ENCODE results near the gene CFAP91.

CFAP91 gene

DNA sequence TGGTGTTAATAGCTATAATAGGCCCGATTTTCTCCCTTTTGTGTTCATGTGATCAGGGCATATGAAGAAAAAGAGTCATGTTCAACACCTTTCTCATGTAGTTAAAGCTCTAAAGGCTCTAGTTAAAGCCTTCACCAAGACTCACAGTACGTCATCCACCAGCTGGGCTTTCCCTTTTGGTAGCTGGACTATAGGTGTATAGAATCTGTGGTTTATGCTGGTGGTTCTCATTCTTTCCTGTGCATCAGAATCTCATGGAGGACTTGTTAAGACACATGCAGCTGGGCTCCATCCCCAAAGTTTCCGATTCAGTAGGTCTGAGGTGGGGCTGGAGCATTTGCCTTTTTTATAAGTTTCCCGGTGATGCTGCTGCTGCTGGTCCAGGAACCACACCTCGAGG, 31.0 kb downstream of the CFAP91 start:
- Histone ChIP-seq H3K36me3 (replicated peaks in 1 of 2; ENCODE audit: control insufficient read depth in 2 of 2, insufficient read depth in 2 of 2, low read length in 2 of 2) (peaks cover 0 to 1% of the 10 kb centered on the region in 2 donors), H2AFZ (ENCODE audit: low read length) (no peak overlapping the region), H4K91ac (ENCODE audit: low read depth, low read length, poor library complexity) (no peak overlapping the region), H3K18ac (ENCODE audit: low read length) (no peak overlapping the region), H3K4ac (ENCODE audit: low read length) (no peak overlapping the region), H3K14ac (ENCODE audit: low read length) (no peak overlapping the region), H2BK12ac (ENCODE audit: low read length) (no peak overlapping the region), H3K9ac (ENCODE audit: low read depth, low read length, poor library complexity) (no peak overlapping the region), H3K4me1 (ENCODE audit: control insufficient read depth in 2 of 2, insufficient read depth in 1 of 2, low read depth in 1 of 2, low read length in 2 of 2) (peaks cover 4 to 11% of the 10 kb centered on the region in 2 donors), H2BK15ac (ENCODE audit: low read length) (no peak overlapping the region), H3K27ac (replicated peaks; ENCODE audit: low read length) (no peak overlapping the region), H3K9me3 (replicated peaks in 1 of 2; ENCODE audit: control insufficient read depth in 2 of 2, insufficient read depth in 1 of 2, low read depth in 1 of 2, low read length in 2 of 2) (peaks cover 0 to 3% of the 10 kb centered on the region in 2 donors), H3K4me2 (ENCODE audit: insufficient read depth, low read length, poor library complexity, severe bottlenecking) (no peak overlapping the region), H3K27me3 (ENCODE audit: control insufficient read depth in 3 of 3, insufficient read depth in 3 of 3, low read depth in 1 of 3, low read length in 3 of 3) (no peaks in the 10 kb centered on the region), H2AK5ac (ENCODE audit: low read depth, low read length) (no peak overlapping the region), H2BK120ac (ENCODE audit: low read depth, low read length) (no peak overlapping the region), H3K79me1 (ENCODE audit: low read depth, low read length) (no peaks in the 10 kb centered on the region), H3K23ac (ENCODE audit: low read depth, low read length, poor library complexity) (no peak overlapping the region), H4K8ac (ENCODE audit: low read depth, low read length) (no peak overlapping the region), H3K4me3 (ENCODE audit: low read length in 2 of 2) (no peak overlapping the region), H2BK5ac (ENCODE audit: low read length) (no peak overlapping the region)
- DNase-seq (ENCODE audit: low spot score), result no peak
- WGBS, 2 donors (ENCODE audit: extremely low coverage in 2 of 2, insufficient read length in 2 of 2, insufficient replicate concordance in 1 of 2), result no CpG with 5 or more reads among the region's 5 CpGs

DNA sequence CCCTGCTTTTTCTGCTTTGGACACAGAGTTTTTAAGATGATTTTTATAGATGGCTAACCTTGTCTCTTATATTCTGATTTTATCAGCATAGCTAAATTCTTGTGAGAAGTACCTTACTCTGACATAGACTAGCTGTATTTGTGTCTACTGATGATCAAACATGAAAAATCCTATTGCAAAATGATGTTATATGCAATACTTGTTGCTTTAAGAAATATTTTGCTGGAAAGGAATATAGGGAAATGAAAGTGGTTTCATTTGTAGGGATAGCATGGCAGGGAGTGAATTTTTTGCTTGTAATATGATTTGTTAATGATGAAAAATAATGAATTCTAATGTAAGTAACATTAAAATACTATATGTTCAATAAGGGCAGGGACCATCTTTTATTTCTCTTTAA, 35.9 kb downstream of the CFAP91 start:
- Histone ChIP-seq H2BK5ac (ENCODE audit: low read length) (no peak overlapping the region), H3K27ac (replicated peaks; ENCODE audit: low read length) (no peak overlapping the region), H2AFZ (ENCODE audit: low read length) (no peak overlapping the region)

DNA sequence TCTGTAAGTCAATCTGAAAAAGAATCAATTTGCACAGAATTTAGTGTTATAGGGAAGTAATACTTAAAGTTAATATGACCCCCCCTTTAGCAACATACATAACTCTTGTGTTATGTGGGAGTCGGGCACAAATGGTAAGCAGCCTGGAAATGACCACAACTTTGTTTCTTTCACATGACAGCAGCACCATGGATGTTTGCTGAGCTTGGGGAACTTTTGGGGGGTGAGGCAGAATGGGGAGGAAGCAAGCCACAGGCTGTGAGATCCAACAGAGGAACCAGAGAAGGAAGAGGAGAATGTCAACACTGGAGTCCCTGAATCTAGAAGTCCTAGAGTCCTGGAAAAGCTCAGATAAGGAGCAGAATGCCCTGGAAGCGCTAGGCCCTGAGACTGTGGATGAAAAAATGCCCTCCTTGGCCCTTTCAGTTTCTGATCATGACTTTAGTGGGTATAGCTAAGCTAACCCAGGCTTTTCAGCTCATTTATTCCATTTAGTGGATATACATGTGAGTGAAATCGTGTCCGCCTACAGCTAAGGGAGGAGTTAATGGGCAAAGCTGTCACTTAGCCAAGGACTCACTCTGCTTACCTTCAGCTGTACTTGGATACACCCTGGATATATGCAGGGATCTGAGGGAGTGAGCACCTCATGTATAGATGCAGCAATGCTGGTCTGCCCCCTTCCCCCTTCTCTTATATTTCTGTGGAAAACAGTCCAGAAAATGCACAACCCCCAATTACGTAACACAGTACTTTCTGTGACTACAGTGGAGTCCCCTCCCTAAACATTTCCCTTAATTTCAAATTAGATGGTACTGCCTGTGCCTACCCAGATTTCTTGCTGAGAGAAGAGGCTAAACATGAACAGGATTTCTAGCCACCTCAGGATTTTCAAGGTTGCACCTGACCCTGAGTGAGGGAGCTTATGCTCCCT, 39.1 kb downstream of the CFAP91 start:
- WGBS, 2 donors (ENCODE audit: extremely low coverage in 2 of 2, insufficient read length in 2 of 2, insufficient replicate concordance in 1 of 2), result no CpG with 5 or more reads among the region's 5 CpGs
- no peak overlapping the region for H3K4ac ChIP-seq (ENCODE audit: low read length)
- no peaks in the 10 kb centered on the region for H3K27me3 ChIP-seq (ENCODE audit: control insufficient read depth in 3 of 3, insufficient read depth in 3 of 3, low read depth in 1 of 3, low read length in 3 of 3)

More for the DNA sequence above, 35.9 kb downstream of the CFAP91 start:
- Histone ChIP-seq H3K18ac (ENCODE audit: low read length) (no peak overlapping the region), H2BK120ac (ENCODE audit: low read depth, low read length) (no peak overlapping the region), H3K9ac (ENCODE audit: low read depth, low read length, poor library complexity) (no peak overlapping the region), H3K36me3 (replicated peaks in 1 of 2; ENCODE audit: control insufficient read depth in 2 of 2, insufficient read depth in 2 of 2, low read length in 2 of 2) (peaks cover 1 to 4% of the 10 kb centered on the region in 2 donors), H3K4me3 (ENCODE audit: low read length in 2 of 2) (no peak overlapping the region), H3K4ac (ENCODE audit: low read length) (no peak overlapping the region), H3K79me1 (ENCODE audit: low read depth, low read length) (no peaks in the 10 kb centered on the region), H3K27me3 (ENCODE audit: control insufficient read depth in 3 of 3, insufficient read depth in 3 of 3, low read depth in 1 of 3, low read length in 3 of 3) (no peaks in the 10 kb centered on the region), H3K14ac (ENCODE audit: low read length) (no peak overlapping the region), H2BK15ac (ENCODE audit: low read length) (no peak overlapping the region), H3K4me2 (ENCODE audit: insufficient read depth, low read length, poor library complexity, severe bottlenecking) (no peak overlapping the region), H3K23ac (ENCODE audit: low read depth, low read length, poor library complexity) (no peak overlapping the region), H3K9me3 (replicated peaks in 1 of 2; ENCODE audit: control insufficient read depth in 2 of 2, insufficient read depth in 1 of 2, low read depth in 1 of 2, low read length in 2 of 2) (peaks cover 0 to 3% of the 10 kb centered on the region in 2 donors), H3K4me1 (ENCODE audit: control insufficient read depth in 2 of 2, insufficient read depth in 1 of 2, low read depth in 1 of 2, low read length in 2 of 2) (no peaks in the 10 kb centered on the region), H2AK5ac (ENCODE audit: low read depth, low read length) (no peak overlapping the region), H4K8ac (ENCODE audit: low read depth, low read length) (no peak overlapping the region), H4K91ac (ENCODE audit: low read depth, low read length, poor library complexity) (no peak overlapping the region), H2BK12ac (ENCODE audit: low read length) (no peak overlapping the region)
- DNase-seq (ENCODE audit: low spot score), result no peak

DNA sequence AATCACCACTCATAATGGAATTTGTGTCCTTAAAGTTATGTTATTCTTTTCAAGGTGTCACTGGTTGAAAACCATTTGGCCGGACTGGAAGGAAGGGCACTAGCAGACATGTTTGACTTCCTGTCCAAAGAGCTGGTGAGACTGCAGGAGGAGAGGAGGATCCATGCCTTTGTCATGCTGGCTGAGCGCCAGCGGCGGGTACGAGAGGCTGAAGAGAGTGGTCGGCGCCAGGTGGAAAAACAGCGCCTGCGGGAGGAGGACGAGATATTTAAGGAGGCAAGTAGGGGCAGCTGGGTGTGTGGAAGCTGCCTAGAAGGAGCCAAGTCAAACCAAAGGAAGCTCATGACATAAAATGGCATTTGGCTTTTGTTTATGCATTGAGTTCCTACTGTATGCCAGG, 41.1 kb downstream of the CFAP91 start:
- H2BK15ac ChIP-seq (ENCODE audit: low read length), result no peak overlapping the region
- H4K91ac ChIP-seq (ENCODE audit: low read depth, low read length, poor library complexity), result no peak overlapping the region
- no peak overlapping the region for H3K18ac ChIP-seq (ENCODE audit: low read length)
- no peak overlapping the region for H3K14ac ChIP-seq (ENCODE audit: low read length)
- H3K23ac ChIP-seq (ENCODE audit: low read depth, low read length, poor library complexity), result no peak overlapping the region
- no peak overlapping the region for H3K4ac ChIP-seq (ENCODE audit: low read length)
- H4K8ac ChIP-seq (ENCODE audit: low read depth, low read length), result no peak overlapping the region
- H3K4me3 ChIP-seq (ENCODE audit: low read length in 2 of 2), result no peak overlapping the region
- no peak overlapping the region for H2AFZ ChIP-seq (ENCODE audit: low read length)
- WGBS, 2 donors (ENCODE audit: extremely low coverage in 2 of 2, insufficient read length in 2 of 2, insufficient replicate concordance in 1 of 2), result no CpG with 5 or more reads among the region's 10 CpGs
- no peak overlapping the region for H2BK5ac ChIP-seq (ENCODE audit: low read length)
- H3K4me2 ChIP-seq (ENCODE audit: insufficient read depth, low read length, poor library complexity, severe bottlenecking), result no peak overlapping the region
- no peaks in the 10 kb centered on the region for H3K4me1 ChIP-seq (ENCODE audit: control insufficient read depth in 2 of 2, insufficient read depth in 1 of 2, low read depth in 1 of 2, low read length in 2 of 2)
- H2BK12ac ChIP-seq (ENCODE audit: low read length), result no peak overlapping the region
- H3K36me3 ChIP-seq (replicated peaks in 1 of 2; ENCODE audit: control insufficient read depth in 2 of 2, insufficient read depth in 2 of 2, low read length in 2 of 2), result peaks cover 6 to 42% of the 10 kb centered on the region in 2 donors
- H3K79me1 ChIP-seq (ENCODE audit: low read depth, low read length), result no peaks in the 10 kb centered on the region
- no peak overlapping the region for H2BK120ac ChIP-seq (ENCODE audit: low read depth, low read length)
- no peak overlapping the region for H2AK5ac ChIP-seq (ENCODE audit: low read depth, low read length)
- no peak overlapping the region for H3K9ac ChIP-seq (ENCODE audit: low read depth, low read length, poor library complexity)
- DNase-seq (ENCODE audit: low spot score), result no peak
- no peaks in the 10 kb centered on the region for H3K27me3 ChIP-seq (ENCODE audit: control insufficient read depth in 3 of 3, insufficient read depth in 3 of 3, low read depth in 1 of 3, low read length in 3 of 3)
- H3K9me3 ChIP-seq (replicated peaks in 1 of 2; ENCODE audit: control insufficient read depth in 2 of 2, insufficient read depth in 1 of 2, low read depth in 1 of 2, low read length in 2 of 2), result no peaks in the 10 kb centered on the region
- no peak overlapping the region for H3K27ac ChIP-seq (replicated peaks; ENCODE audit: low read length)

More for the DNA sequence above, 39.1 kb downstream of the CFAP91 start:
- H2BK120ac ChIP-seq (ENCODE audit: low read depth, low read length), result no peak overlapping the region
- H3K18ac ChIP-seq (ENCODE audit: low read length), result no peak overlapping the region
- H3K9me3 ChIP-seq (replicated peaks in 1 of 2; ENCODE audit: control insufficient read depth in 2 of 2, insufficient read depth in 1 of 2, low read depth in 1 of 2, low read length in 2 of 2), result no peaks in the 10 kb centered on the region
- no peak overlapping the region for H2BK12ac ChIP-seq (ENCODE audit: low read length)
- H3K23ac ChIP-seq (ENCODE audit: low read depth, low read length, poor library complexity), result no peak overlapping the region
- H3K14ac ChIP-seq (ENCODE audit: low read length), result no peak overlapping the region
- H3K4me3 ChIP-seq (ENCODE audit: low read length in 2 of 2), result no peak overlapping the region
- H2AFZ ChIP-seq (ENCODE audit: low read length), result no peak overlapping the region
- no peak overlapping the region for H3K9ac ChIP-seq (ENCODE audit: low read depth, low read length, poor library complexity)
- no peak overlapping the region for H2AK5ac ChIP-seq (ENCODE audit: low read depth, low read length)
- H3K4me2 ChIP-seq (ENCODE audit: insufficient read depth, low read length, poor library complexity, severe bottlenecking), result no peak overlapping the region
- no peak overlapping the region for H4K91ac ChIP-seq (ENCODE audit: low read depth, low read length, poor library complexity)
- H3K4me1 ChIP-seq (ENCODE audit: control insufficient read depth in 2 of 2, insufficient read depth in 1 of 2, low read depth in 1 of 2, low read length in 2 of 2), result no peaks in the 10 kb centered on the region
- H3K79me1 ChIP-seq (ENCODE audit: low read depth, low read length), result no peaks in the 10 kb centered on the region
- no peak overlapping the region for H2BK15ac ChIP-seq (ENCODE audit: low read length)
- no peak overlapping the region for H3K27ac ChIP-seq (replicated peaks; ENCODE audit: low read length)
- H2BK5ac ChIP-seq (ENCODE audit: low read length), result no peak overlapping the region
- no peak for DNase-seq (ENCODE audit: low spot score)
- no peak overlapping the region for H4K8ac ChIP-seq (ENCODE audit: low read depth, low read length)
- peaks cover 6 to 25% of the 10 kb centered on the region in 2 donors for H3K36me3 ChIP-seq (replicated peaks in 1 of 2; ENCODE audit: control insufficient read depth in 2 of 2, insufficient read depth in 2 of 2, low read length in 2 of 2)
